MCF 10A (cell line): ENCODE measurements around the gene TXK. TPM values are rescaled to one million over a fixed set of nuclear protein-coding genes. Genes with fewer than 3 reads are reported as not detected.

Experiments used
- BruUV-seq: library from RNA; stranded (reverse); fragments of 400-500 nt; replicated peaks from 2 replicates; lab custom pipeline; 2021; lab: Mats Ljungman, UMichigan
- CTCF ChIA-PET: fragments of 300-600 bp; sonication (Branson Sonifier 250); formaldehyde crosslinking; extraction: SDS; loops from one replicate; lab custom pipeline; 2021; ENCODE audit warnings: antibody characterized with exemption, inconsistent platforms; lab: Yijun Ruan, JAX
- POLR2A ChIA-PET: fragments of 300-600, 350-650 bp; sonication (Branson Sonifier 250); formaldehyde crosslinking; extraction: SDS; loops from one replicate; lab custom pipeline; 2020; ENCODE audit warnings: antibody characterized with exemption, inconsistent platforms; lab: Yijun Ruan, JAX
- DNase-seq: peaks from one replicate; pipeline ENCODE4 v3.0.0-alpha.2; 2018; ENCODE audit not compliant: unreplicated experiment
- H3K27ac Mint-ChIP-seq: one replicate; pipeline ENCODE4 v1.8.0; 2022; ENCODE audit warnings: mild to moderate bottlenecking, low read depth, mixed read lengths; ENCODE audit not compliant: unreplicated experiment
- H3K27me3 Mint-ChIP-seq: one replicate; pipeline ENCODE4 v1.8.0; 2022; ENCODE audit warnings: mixed read lengths; ENCODE audit not compliant: insufficient read depth, unreplicated experiment
- H3K36me3 Mint-ChIP-seq: one replicate; pipeline ENCODE4 v1.8.0; 2022; ENCODE audit warnings: mild to moderate bottlenecking, moderate library complexity, mixed read lengths; ENCODE audit not compliant: insufficient read depth, unreplicated experiment
- H3K4me1 Mint-ChIP-seq: one replicate; pipeline ENCODE4 v1.8.0; 2022; ENCODE audit warnings: mixed read lengths; ENCODE audit not compliant: insufficient read depth, unreplicated experiment
- H3K4me3 Mint-ChIP-seq: one replicate; pipeline ENCODE4 v1.8.0; 2022; ENCODE audit warnings: mild to moderate bottlenecking, moderate library complexity, mixed read lengths; ENCODE audit not compliant: unreplicated experiment
- H3K9me3 Mint-ChIP-seq: one replicate; pipeline ENCODE4 v1.8.0; 2022; ENCODE audit warnings: mixed read lengths; ENCODE audit not compliant: unreplicated experiment
- intact Hi-C: fragments of 100-400 bp; cut with micrococcal nuclease; formaldehyde crosslinking; loops from 2 replicates; pipeline ENCODE4 v1.14.1; 2022
- total RNA-seq: library from RNA; stranded (reverse); gene quantifications from 2 replicates; pipeline ENCODE4 v1.2.3, GENCODE V29; 2022
- TF ChIP-seq, protein P1 (sequence below): fragments of 200-600 bp; IDR thresholded peaks from one replicate; pipeline ENCODE4 v1.8.0; 2022; ENCODE audit warnings: antibody characterized with exemption, mild to moderate bottlenecking; ENCODE audit not compliant: unreplicated experiment

Gene TXK
- total RNA-seq, 1 experiment from 2014 or later = not detected

DNA sequence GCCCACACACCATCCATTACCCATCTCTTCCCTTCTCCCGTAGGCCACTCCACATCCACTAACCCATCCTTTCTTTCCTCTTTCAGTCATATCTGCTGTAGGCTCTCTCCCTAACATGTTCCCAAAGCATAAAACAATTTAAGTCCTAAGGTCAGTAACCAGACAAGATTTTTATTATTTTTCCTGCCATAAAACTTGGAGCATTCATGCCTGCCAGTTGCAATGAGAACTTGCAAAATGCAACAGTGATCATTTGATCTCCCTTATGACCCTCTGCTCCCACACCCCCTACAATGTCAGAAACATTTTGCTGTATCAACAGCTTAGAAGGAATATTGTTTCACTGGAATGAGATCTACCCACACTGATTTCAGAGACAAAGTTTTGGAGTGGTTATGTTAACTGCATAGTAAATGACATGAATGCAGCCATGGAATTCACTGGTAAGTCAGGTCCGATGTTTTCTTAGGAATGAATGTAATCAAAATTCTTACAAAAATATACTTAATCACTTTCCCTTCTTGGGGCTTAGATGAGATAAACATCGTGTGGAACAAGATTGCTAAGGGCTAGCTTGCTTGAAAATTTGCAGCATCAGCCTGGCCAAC, 111.8 kb downstream of the TXK start:
- CTCF ChIA-PET = no interaction called here
- no TSS peak for BruUV-seq
- intact Hi-C loops = no loop called here

GRCh38 chr4:48021100-48021499, 113.0 kb downstream of the TXK start:
- intact Hi-C loops = no loop called here
- H3K27ac Mint-ChIP-seq = no peak overlapping the region
- no peaks in the 10 kb centered on the region for H3K9me3 Mint-ChIP-seq
- CTCF ChIA-PET = no interaction called here
- no peak for DNase-seq
- POLR2A ChIA-PET = no interaction called here
- H3K27me3 Mint-ChIP-seq = no peaks in the 10 kb centered on the region
- no peak overlapping the region for H3K4me3 Mint-ChIP-seq
- no TSS peak for BruUV-seq
- peaks cover 15% of the 10 kb centered on the region for H3K36me3 Mint-ChIP-seq
- TF ChIP-seq, protein P1, sequence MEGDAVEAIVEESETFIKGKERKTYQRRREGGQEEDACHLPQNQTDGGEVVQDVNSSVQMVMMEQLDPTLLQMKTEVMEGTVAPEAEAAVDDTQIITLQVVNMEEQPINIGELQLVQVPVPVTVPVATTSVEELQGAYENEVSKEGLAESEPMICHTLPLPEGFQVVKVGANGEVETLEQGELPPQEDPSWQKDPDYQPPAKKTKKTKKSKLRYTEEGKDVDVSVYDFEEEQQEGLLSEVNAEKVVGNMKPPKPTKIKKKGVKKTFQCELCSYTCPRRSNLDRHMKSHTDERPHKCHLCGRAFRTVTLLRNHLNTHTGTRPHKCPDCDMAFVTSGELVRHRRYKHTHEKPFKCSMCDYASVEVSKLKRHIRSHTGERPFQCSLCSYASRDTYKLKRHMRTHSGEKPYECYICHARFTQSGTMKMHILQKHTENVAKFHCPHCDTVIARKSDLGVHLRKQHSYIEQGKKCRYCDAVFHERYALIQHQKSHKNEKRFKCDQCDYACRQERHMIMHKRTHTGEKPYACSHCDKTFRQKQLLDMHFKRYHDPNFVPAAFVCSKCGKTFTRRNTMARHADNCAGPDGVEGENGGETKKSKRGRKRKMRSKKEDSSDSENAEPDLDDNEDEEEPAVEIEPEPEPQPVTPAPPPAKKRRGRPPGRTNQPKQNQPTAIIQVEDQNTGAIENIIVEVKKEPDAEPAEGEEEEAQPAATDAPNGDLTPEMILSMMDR = no peak
- H3K4me1 Mint-ChIP-seq = peaks cover 5% of the 10 kb centered on the region

More for the DNA sequence above, 111.8 kb downstream of the TXK start:
- Mint-ChIP-seq H3K36me3 (peaks cover 17% of the 10 kb centered on the region), H3K4me3 (no peak overlapping the region), H3K27ac (no peak overlapping the region), H3K4me1 (peaks cover 3% of the 10 kb centered on the region), H3K9me3 (no peaks in the 10 kb centered on the region), H3K27me3 (no peaks in the 10 kb centered on the region)
- TF ChIP-seq, protein P1 = no peak
- DNase-seq = no peak
- POLR2A ChIA-PET = no interaction called here

DNA sequence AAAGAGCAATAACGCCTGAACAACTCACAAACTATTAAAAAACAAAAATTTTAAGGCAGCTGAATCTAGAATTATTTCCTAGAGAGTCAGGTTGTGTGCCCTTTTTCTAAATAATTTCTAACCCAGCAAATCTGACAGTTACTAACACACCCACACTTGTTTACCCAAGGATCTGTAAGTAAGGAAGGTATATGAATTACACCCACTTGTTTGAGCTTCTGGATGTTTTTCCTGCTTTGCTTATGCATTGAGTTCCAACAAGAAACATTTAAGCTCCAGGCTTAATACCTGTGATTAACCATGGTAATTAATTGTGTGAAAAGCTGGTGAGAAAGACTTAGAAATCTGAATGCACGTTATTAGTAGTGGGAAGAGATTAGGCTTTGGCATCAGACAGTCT, 115.9 kb downstream of the TXK start:
- ChIA-PET CTCF (interaction anchor here (0.5 to 3.8 kb wide), 11 partner anchors 8 to 453 kb away, joined by 3 to 22 read pairs (median 4); no protein-coding TSS in a partner anchor), POLR2A (interaction anchor here (0.9 to 1.7 kb wide), 4 partner anchors 10 to 104 kb away, joined by 3 to 8 read pairs (median 5); partner anchors contain the start of gene NFXL1)
- DNase-seq = no peak
- no peak overlapping the region for H3K4me3 Mint-ChIP-seq
- TF ChIP-seq, protein P1 = no peak
- intact Hi-C loops = no loop called here
- peaks cover 5% of the 10 kb centered on the region for H3K4me1 Mint-ChIP-seq
- H3K9me3 Mint-ChIP-seq = no peaks in the 10 kb centered on the region
- H3K27me3 Mint-ChIP-seq = no peaks in the 10 kb centered on the region
- no peak overlapping the region for H3K27ac Mint-ChIP-seq
- H3K36me3 Mint-ChIP-seq = no peaks in the 10 kb centered on the region
- BruUV-seq = no TSS peak

- ChIA-PET CTCF (interaction anchor here (0.9 to 3.8 kb wide), 4 partner anchors 13 to 84 kb away, joined by 3 to 22 read pairs (median 16); no protein-coding TSS in a partner anchor), POLR2A (interaction anchor here (1.7 kb wide), 1 partner anchor 11 kb away, joined by 7 read pairs; no protein-coding TSS in a partner anchor)
- TSS peak; percentile 65 for BruUV-seq
- Mint-ChIP-seq H3K36me3 (no peaks in the 10 kb centered on the region), H3K4me1 (peaks cover 5% of the 10 kb centered on the region), H3K27me3 (no peaks in the 10 kb centered on the region), H3K27ac (peak overlapping the region; percentile 63), H3K4me3 (peak overlapping the region; percentile 86), H3K9me3 (no peaks in the 10 kb centered on the region)
- TF ChIP-seq, protein P1 = no peak
- intact Hi-C loops = no loop called here
- peak; percentile 83 for DNase-seq
Measured at GRCh38 chr4:48017108-48017571, 116.9 kb downstream of the TXK start.

Other genes starting within 250 kb of the TXK start
- gene NFXL1, start 219.7 kb downstream of the TXK start, total RNA-seq = 52.4 and 53.0 TPM in 2 replicates
- not detected in 2 replicates for gene CNGA1, start 117.6 kb downstream of the TXK start, total RNA-seq
- 6.8 and 10.0 TPM in 2 replicates for gene NIPAL1, start 117.5 kb downstream of the TXK start, total RNA-seq
- gene TEC, start 135.6 kb upstream of the TXK start, total RNA-seq = 1.1 and 1.6 TPM in 2 replicates
- gene SLAIN2, start 207.3 kb upstream of the TXK start, total RNA-seq = 74.0 and 81.6 TPM in 2 replicates